Transverse colon (tissue), 4 donors: Measurements from ENCODE around the gene COX6A2. TPM values are rescaled to one million over a fixed set of nuclear protein-coding genes. Genes with fewer than 3 reads are reported as not detected.
"Not testable (repeated sequence)": the region's sequence is repeated elsewhere in the genome, so short reads cannot be mapped to it uniquely, and the experiment has no call there.

Experiments
- DNase-seq: peaks from one replicate; pipeline ENCODE4 v3.0.0-alpha.2; 2019
- H3K27ac ChIP-seq, 4 donors: fragments of 200-600 bp; sonication (generic); 2 replicates each; pipeline ENCODE4 v1.5.1; 2016 to 2018; ENCODE audit warnings: inconsistent platforms in 4 of 4
- H3K27me3 ChIP-seq: fragments of 200-600 bp; sonication (generic); 2 replicates; pipeline ENCODE4 v1.5.1; 2017; ENCODE audit warnings: inconsistent platforms
- H3K36me3 ChIP-seq, 4 donors: fragments of 200-600 bp; sonication (generic); 2 replicates each; pipeline ENCODE4 v1.5.1; 2017 to 2019; ENCODE audit warnings: inconsistent platforms in 4 of 4
- H3K4me1 ChIP-seq, 4 donors: fragments of 200-600 bp; sonication (generic); 2 replicates each; pipeline ENCODE4 v1.5.1; 2017 to 2020; ENCODE audit warnings: inconsistent platforms in 4 of 4
- H3K4me3 ChIP-seq, 4 donors: fragments of 200-600 bp; sonication (generic); 1 replicate in 1 of 4; 2 replicates in 3 of 4; pipeline versions ENCODE4 v1.5.1 to v1.6.1; 2017 to 2019; ENCODE audit warnings: inconsistent platforms in 4 of 4
- H3K9me3 ChIP-seq, 2 donors: fragments of 200-600 bp; sonication (generic); 2 replicates each; pipeline ENCODE4 v1.5.1; 2017 to 2019; ENCODE audit warnings: inconsistent platforms in 2 of 2
- EP300 ChIP-seq: sonication (generic); formaldehyde crosslinking; IDR thresholded peaks from one replicate; pipeline ENCODE4 v1.6.1; 2017; ENCODE audit warnings: antibody characterized with exemption, low read depth
- POLR2A ChIP-seq: fragments of 450-650 bp; IDR thresholded peaks from one replicate; pipeline ENCODE4 v1.6.1; 2016; ENCODE audit warnings: antibody characterized with exemption, mild to moderate bottlenecking, moderate library complexity
- POLR2AphosphoS5 ChIP-seq, 3 donors: sonication (generic); formaldehyde crosslinking; IDR thresholded peaks; one replicate each; pipeline ENCODE4 v1.6.1; 2016; ENCODE audit warnings: antibody characterized with exemption in 3 of 3
- WGBS, 2 donors: methylation state at CpG; one replicate each; pipeline ENCODE4 v1.1.5; 2018; ENCODE audit warnings: low coverage in 1 of 2; 5-methylcytosine and 5-hydroxymethylcytosine counted together
- in situ Hi-C, 4 donors: fragments of 200-750 bp; cut with MboI; loops; one replicate each; pipeline versions ENCODE4 v1.15.0 to v1.15.1; 2017; ENCODE audit warnings: low sequenced_read_pairs in 3 of 4, low pct_ligation_motif_present in 1 of 4, low pct_unique_long_range_greater_than_20kb in 1 of 4
- intact Hi-C: fragments of 100-400 bp; cut with DNase I; formaldehyde crosslinking; loops from one replicate; pipeline ENCODE4 v1.15.1; 2023; ENCODE audit warnings: low total_unique reads
- total RNA-seq, 4 donors: library from RNA; depleted of rRNA; stranded (reverse); fragments of >200 nt; gene quantifications; one replicate each; pipeline ENCODE4 v1.1.0, GENCODE V29; 2016
- TF ChIP-seq, protein P1 (sequence below), 5 experiments: fragments of 200-600 bp in 3 of 5; fragments of 450-650 bp in 2 of 5; sonication (generic) in 3 of 5; IDR thresholded peaks; 1 replicate in 2 of 5; 2 replicates in 3 of 5; pipeline ENCODE4 v1.5.1; 2016 to 2017; ENCODE audit warnings: antibody characterized with exemption in 5 of 5, inconsistent platforms in 3 of 5, mild to moderate bottlenecking in 2 of 5, moderate library complexity in 1 of 5

COX6A2 gene
- total RNA-seq, 4 donors from 2014 or later: not detected

DNA sequence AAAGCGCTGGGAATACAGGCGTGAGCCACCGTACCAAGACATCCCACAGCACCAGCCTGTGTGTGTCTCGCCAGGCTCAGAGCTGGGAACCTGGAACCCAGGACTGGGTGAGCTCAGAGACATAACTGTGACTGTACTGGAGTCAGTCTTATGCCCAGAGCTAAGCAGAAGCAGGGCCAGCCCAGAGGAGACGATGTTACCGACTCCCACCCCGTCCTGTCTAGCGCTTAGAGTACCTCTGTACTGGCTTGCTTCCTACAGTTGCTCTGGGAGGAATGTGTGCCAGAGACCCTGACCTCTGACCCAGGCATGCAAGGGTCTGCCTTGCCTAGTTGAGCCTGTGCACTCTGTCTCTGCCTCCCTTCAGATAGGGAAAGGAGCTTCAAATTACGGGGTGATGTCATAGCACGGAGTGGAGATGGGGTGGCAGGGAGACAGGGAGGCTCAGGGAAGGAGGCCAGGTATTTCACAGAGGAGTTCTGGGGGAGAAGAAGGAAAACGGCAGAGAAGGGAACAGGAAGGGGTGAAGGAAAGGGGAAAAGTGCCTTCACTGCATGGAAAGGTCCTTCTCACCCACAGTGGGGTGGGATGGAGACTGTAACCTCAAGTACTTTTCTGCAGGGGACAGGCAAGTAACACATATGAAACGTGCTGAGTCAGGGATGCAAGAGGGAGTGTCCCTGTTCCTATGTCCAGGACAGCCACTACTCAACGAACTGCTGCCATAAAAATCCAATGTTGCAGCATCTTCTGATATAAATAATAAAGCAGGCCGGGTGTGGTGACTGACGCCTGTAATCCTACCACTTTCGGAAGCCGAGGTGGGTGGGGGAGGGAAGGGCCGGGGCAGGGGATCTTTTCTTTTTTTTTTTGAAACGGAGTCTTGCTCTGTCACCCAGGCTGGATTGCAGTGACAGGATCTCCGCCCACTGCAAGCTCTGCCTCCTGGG is 25.4 kb upstream of the COX6A2 start:
- peaks cover 37 to 71% (median 60%) of the 10 kb centered on the region in 4 donors for H3K4me1 ChIP-seq
- DNase-seq: peak; percentile 65
- in situ Hi-C loops (loop anchor here in 2 of 4 donors (25.0 kb wide), 2 partner anchors 434 to 466 kb away; partner anchors contain the start of gene HSD3B7 (in 1 of the 2)), intact Hi-C loops (no loop called here)
- no peaks in the 10 kb centered on the region for H3K36me3 ChIP-seq
- peak overlapping the region; percentile 56 to 73 (median 67) for H3K27ac ChIP-seq
- no peaks in the 10 kb centered on the region for H3K9me3 ChIP-seq
- no peak for TF ChIP-seq EP300
- no peak for TF ChIP-seq POLR2A
- 35 to 43% methylated on average over 5 to 20 of the region's 20 CpGs for WGBS, 2 donors
- no peak overlapping the region for H3K4me3 ChIP-seq
- no peaks in the 10 kb centered on the region for H3K27me3 ChIP-seq

GRCh38 chr16:31452631-31453106 is 24.5 kb upstream of the COX6A2 start:
- TF ChIP-seq, protein P1, sequence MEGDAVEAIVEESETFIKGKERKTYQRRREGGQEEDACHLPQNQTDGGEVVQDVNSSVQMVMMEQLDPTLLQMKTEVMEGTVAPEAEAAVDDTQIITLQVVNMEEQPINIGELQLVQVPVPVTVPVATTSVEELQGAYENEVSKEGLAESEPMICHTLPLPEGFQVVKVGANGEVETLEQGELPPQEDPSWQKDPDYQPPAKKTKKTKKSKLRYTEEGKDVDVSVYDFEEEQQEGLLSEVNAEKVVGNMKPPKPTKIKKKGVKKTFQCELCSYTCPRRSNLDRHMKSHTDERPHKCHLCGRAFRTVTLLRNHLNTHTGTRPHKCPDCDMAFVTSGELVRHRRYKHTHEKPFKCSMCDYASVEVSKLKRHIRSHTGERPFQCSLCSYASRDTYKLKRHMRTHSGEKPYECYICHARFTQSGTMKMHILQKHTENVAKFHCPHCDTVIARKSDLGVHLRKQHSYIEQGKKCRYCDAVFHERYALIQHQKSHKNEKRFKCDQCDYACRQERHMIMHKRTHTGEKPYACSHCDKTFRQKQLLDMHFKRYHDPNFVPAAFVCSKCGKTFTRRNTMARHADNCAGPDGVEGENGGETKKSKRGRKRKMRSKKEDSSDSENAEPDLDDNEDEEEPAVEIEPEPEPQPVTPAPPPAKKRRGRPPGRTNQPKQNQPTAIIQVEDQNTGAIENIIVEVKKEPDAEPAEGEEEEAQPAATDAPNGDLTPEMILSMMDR (IDR thresholded peaks at IDR 0.05): no peak
- no peak for TF ChIP-seq POLR2A
- TF ChIP-seq POLR2AphosphoS5 (IDR thresholded peaks at IDR 0.05): no peak
- no peak for DNase-seq
- WGBS, 2 donors: 84% methylated on average over 3 of the region's 3 CpGs; no CpG with 5 or more reads in 1 of the 2 donors
- in situ Hi-C loops: loop anchor here in 2 of 4 donors (25.0 kb wide), 2 partner anchors 435 to 465 kb away; partner anchors contain the start of gene HSD3B7 (in 1 of the 2)
- Histone ChIP-seq H3K36me3 (no peaks in the 10 kb centered on the region), H3K4me3 (no peak overlapping the region), H3K27ac (peak overlapping the region; percentile 56 to 73 (median 67)), H3K4me1 (peaks cover 35 to 65% (median 53%) of the 10 kb centered on the region in 4 donors), H3K9me3 (no peaks in the 10 kb centered on the region), H3K27me3 (no peaks in the 10 kb centered on the region)
- intact Hi-C loops: no loop called here

GRCh38 chr16:31451681-31452351 is 23.7 kb upstream of the COX6A2 start:
- no peak for TF ChIP-seq POLR2A
- no peak for TF ChIP-seq EP300
- TF ChIP-seq, protein P1 (IDR thresholded peaks at IDR 0.05): peak; percentile 39 to 67 (median 55)
- peak in 1 of 3 donors; percentile 35 for TF ChIP-seq POLR2AphosphoS5 (IDR thresholded peaks at IDR 0.05)
- Histone ChIP-seq H3K4me1 (peaks cover 26 to 56% (median 45%) of the 10 kb centered on the region in 4 donors), H3K4me3 (no peak overlapping the region), H3K9me3 (no peaks in the 10 kb centered on the region), H3K36me3 (no peaks in the 10 kb centered on the region), H3K27me3 (no peaks in the 10 kb centered on the region), H3K27ac (peak overlapping the region; percentile 56 to 73 (median 67))
- 49 to 71% methylated on average over 6 to 11 of the region's 11 CpGs for WGBS, 2 donors
- DNase-seq: no peak
- in situ Hi-C loops: loop anchor here in 2 of 4 donors (25.0 kb wide), 2 partner anchors 435 to 465 kb away; partner anchors contain the start of gene HSD3B7 (in 1 of the 2)
- intact Hi-C loops: no loop called here

GRCh38 chr16:31451201-31451600 is 23.0 kb upstream of the COX6A2 start:
- intact Hi-C loops: no loop called here
- Histone ChIP-seq H3K9me3 (no peaks in the 10 kb centered on the region), H3K4me1 (peaks cover 23 to 50% (median 40%) of the 10 kb centered on the region in 4 donors), H3K27ac (peak overlapping the region in 2 of 4 donors; percentile 56 to 73), H3K36me3 (no peaks in the 10 kb centered on the region), H3K4me3 (no peak overlapping the region), H3K27me3 (no peaks in the 10 kb centered on the region)
- DNase-seq: no peak
- TF ChIP-seq POLR2A: no peak
- TF ChIP-seq, protein P1 (IDR thresholded peaks at IDR 0.05): no peak
- no peak for TF ChIP-seq POLR2AphosphoS5 (IDR thresholded peaks at IDR 0.05)
- no peak for TF ChIP-seq EP300
- in situ Hi-C loops: loop anchor here in 2 of 4 donors (25.0 kb wide), 2 partner anchors 436 to 464 kb away; partner anchors contain the start of gene HSD3B7 (in 1 of the 2)
- WGBS, 2 donors: 60 to 82% methylated on average over 1 to 5 of the region's 5 CpGs

GRCh38 chr16:31445931-31446330 is 17.8 kb upstream of the COX6A2 start:
- H3K4me3 ChIP-seq, H3K36me3 ChIP-seq, H3K9me3 ChIP-seq, H3K27me3 ChIP-seq, DNase-seq, H3K27ac ChIP-seq: not testable (repeated sequence)
- in situ Hi-C loops (loop anchor here (10.0 to 25.0 kb wide), 4 partner anchors 251 to 459 kb away; partner anchors contain the start of genes HSD3B7 (in 2 of the 4) and FUS (in 1 of the 4)), intact Hi-C loops (loop anchor here (10.0 kb wide), 1 partner anchor 261 kb away; the partner anchor contains the start of gene FUS)
- 57 to 81% methylated on average over 3 to 6 of the region's 6 CpGs for WGBS, 2 donors
- peaks cover 0 to 11% (median 4%) of the 10 kb centered on the region in 4 donors for H3K4me1 ChIP-seq
